HEK293T (cell line): ENCODE results near the gene FGGY.
"Not testable (repeated sequence)": the region's sequence is repeated elsewhere in the genome, so short reads cannot be mapped to it uniquely, and the experiment has no call there.

Source experiments
- CTCF ChIA-PET: fragments of 350-600 bp; formaldehyde crosslinking; extraction: SDS; loops from one replicate; lab custom pipeline; 2021; ENCODE audit warnings: antibody characterized with exemption, inconsistent platforms; lab: Yijun Ruan, JAX
- POLR2A ChIA-PET: fragments of 350-600 bp; formaldehyde crosslinking; extraction: SDS; loops from one replicate; lab custom pipeline; 2020; ENCODE audit warnings: antibody characterized with exemption, inconsistent platforms; lab: Yijun Ruan, JAX
- DNase-seq: peaks from one replicate; pipeline ENCODE4 v3.0.0; 2012; ENCODE audit warnings: mixed read lengths; ENCODE audit errors: extremely low spot score
- ARNT ChIP-seq: fragments of 450-650 bp; IDR thresholded peaks from 2 replicates; pipeline ENCODE4 v1.6.1; 2017; ENCODE audit warnings: mild to moderate bottlenecking
- CTBP1 ChIP-seq: fragments of 450-650 bp; IDR thresholded peaks from 2 replicates; pipeline ENCODE4 v1.6.1; 2016; ENCODE audit warnings: borderline replicate concordance
- FOXK2 ChIP-seq: fragments of 450-650 bp; IDR thresholded peaks from 2 replicates; pipeline ENCODE4 v1.6.1; 2016; ENCODE audit warnings: mild to moderate bottlenecking
- FOXM1 ChIP-seq: fragments of 450-650 bp; IDR thresholded peaks from 2 replicates; pipeline ENCODE4 v1.6.1; 2017; ENCODE audit warnings: mild to moderate bottlenecking, borderline replicate concordance
- HDGF ChIP-seq: fragments of 450-650 bp; IDR thresholded peaks from 2 replicates; pipeline ENCODE4 v1.6.1; 2017; ENCODE audit warnings: antibody characterized with exemption, borderline replicate concordance
- L3MBTL2 ChIP-seq: fragments of 450-650 bp; conservative IDR thresholded peaks from 2 replicates; pipeline ENCODE4 v1.6.1; 2016; ENCODE audit warnings: mild to moderate bottlenecking
- NFRKB ChIP-seq: fragments of 450-650 bp; IDR thresholded peaks from 2 replicates; pipeline ENCODE4 v1.6.1; 2016; ENCODE audit warnings: mild to moderate bottlenecking, moderate library complexity
- SP1 ChIP-seq: fragments of 450-650 bp; IDR thresholded peaks from 2 replicates; pipeline ENCODE4 v1.6.1; 2017
- SUZ12 ChIP-seq: fragments of 450-650 bp; IDR thresholded peaks from 2 replicates; pipeline ENCODE4 v1.6.1; 2016; ENCODE audit warnings: mild to moderate bottlenecking
- TARDBP ChIP-seq: fragments of 450-650 bp; IDR thresholded peaks from 2 replicates; pipeline ENCODE4 v1.6.1; 2016
- ZNF384 ChIP-seq: fragments of 450-650 bp; IDR thresholded peaks from 2 replicates; pipeline ENCODE4 v1.6.1; 2016
- TF ChIP-seq, protein P1 (sequence below): fragments of 450-650 bp; IDR thresholded peaks from 2 replicates; pipeline ENCODE4 v1.6.1; 2016

The FGGY gene, protein sequence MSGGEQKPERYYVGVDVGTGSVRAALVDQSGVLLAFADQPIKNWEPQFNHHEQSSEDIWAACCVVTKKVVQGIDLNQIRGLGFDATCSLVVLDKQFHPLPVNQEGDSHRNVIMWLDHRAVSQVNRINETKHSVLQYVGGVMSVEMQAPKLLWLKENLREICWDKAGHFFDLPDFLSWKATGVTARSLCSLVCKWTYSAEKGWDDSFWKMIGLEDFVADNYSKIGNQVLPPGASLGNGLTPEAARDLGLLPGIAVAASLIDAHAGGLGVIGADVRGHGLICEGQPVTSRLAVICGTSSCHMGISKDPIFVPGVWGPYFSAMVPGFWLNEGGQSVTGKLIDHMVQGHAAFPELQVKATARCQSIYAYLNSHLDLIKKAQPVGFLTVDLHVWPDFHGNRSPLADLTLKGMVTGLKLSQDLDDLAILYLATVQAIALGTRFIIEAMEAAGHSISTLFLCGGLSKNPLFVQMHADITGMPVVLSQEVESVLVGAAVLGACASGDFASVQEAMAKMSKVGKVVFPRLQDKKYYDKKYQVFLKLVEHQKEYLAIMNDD

DNA sequence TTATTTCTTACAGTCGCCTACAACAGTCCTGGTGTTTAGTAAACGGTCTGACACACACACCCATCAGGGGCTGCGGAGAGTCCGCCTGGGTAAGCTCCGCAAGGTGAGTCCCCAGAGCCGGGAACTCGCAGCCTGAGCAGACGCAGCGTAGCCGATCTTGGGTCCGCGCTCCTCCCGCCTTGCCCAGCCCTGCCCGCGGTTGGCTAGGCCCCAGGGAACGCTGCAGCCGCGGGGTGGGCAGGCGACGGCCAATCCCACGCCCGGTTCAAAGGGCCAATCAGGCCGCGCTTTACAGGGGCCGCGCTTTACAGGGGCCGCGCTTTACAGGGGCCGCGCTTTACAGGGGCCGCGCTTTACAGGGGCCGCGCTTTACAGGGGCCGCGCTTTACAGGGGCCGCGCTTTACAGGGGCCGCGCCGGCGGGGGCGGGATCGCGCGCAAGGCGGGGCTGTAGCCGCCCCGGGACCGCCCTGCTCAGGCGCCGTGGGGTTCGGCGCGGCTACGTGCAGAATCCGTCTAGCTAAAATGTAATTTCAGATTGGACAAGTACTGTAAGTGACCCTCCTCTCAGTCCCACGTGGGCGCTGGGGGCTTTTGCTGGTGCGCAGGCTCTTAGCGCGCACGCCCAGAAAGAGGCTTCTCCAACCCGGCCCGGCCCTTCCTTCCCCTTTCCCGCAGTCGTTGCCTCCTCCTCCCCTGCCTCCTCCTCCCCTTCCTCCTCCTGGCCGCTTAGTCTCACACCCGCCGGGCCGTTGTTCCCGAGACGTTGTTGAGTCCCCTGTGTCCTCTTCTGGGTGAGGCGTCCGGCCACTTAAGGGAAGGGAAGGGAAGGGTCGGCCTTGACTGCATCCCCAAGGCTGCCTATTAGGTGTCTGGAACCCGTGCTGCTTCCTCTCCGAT, at the start of gene FGGY:
TSS of gene FGGY (plus strand) at position 737 of the 899 bp plus-strand sequence. CDS start 24,456 bp downstream, outside the sequence.
- POLR2A ChIA-PET: interaction anchor here (0.6 to 1.6 kb wide), 11 partner anchors 10 to 513 kb away, joined by 3 to 6 read pairs (median 3); partner anchors contain the start of gene JUN
- TF ChIP-seq FOXK2 (no peak), ARNT (no peak), ZNF384 (no peak), L3MBTL2 (peak; percentile 72), TARDBP (no peak)
- TF ChIP-seq, protein P1, sequence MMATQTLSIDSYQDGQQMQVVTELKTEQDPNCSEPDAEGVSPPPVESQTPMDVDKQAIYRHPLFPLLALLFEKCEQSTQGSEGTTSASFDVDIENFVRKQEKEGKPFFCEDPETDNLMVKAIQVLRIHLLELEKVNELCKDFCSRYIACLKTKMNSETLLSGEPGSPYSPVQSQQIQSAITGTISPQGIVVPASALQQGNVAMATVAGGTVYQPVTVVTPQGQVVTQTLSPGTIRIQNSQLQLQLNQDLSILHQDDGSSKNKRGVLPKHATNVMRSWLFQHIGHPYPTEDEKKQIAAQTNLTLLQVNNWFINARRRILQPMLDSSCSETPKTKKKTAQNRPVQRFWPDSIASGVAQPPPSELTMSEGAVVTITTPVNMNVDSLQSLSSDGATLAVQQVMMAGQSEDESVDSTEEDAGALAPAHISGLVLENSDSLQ: peak; percentile 18; the same call in 1 of the 2 replicates
- DNase-seq: peak; percentile 98
- CTCF ChIA-PET: interaction anchor here (1.4 kb wide), 1 partner anchor 403 kb away, joined by 3 read pairs; no protein-coding TSS in a partner anchor

DNA sequence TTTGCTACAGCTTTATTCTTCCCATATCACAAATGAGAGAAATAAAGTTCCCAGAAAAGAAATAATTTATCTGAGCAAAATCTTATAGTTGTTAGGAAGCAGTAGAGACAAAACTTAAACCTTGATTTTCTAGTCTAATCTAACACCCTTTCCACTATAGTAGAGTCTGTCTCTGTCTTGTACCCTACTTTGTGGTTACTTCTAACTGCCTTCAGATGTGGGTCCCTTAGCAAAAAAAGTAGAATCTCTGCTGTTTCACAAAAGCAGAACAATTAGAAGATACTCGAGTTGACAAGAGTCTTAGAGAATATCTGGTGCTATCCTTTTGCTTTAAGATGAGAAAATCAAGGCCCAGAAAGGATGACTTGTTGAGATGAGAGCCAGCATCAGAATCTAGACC, 48.1 kb upstream of the FGGY start:
- CTCF ChIA-PET: no interaction called here
- POLR2A ChIA-PET: no interaction called here
- DNase-seq: no peak
- TF ChIP-seq NFRKB (no peak), L3MBTL2 (no peak), SUZ12 (no peak), HDGF (no peak), FOXM1 (no peak)
- TF ChIP-seq, protein P1: no peak

DNA sequence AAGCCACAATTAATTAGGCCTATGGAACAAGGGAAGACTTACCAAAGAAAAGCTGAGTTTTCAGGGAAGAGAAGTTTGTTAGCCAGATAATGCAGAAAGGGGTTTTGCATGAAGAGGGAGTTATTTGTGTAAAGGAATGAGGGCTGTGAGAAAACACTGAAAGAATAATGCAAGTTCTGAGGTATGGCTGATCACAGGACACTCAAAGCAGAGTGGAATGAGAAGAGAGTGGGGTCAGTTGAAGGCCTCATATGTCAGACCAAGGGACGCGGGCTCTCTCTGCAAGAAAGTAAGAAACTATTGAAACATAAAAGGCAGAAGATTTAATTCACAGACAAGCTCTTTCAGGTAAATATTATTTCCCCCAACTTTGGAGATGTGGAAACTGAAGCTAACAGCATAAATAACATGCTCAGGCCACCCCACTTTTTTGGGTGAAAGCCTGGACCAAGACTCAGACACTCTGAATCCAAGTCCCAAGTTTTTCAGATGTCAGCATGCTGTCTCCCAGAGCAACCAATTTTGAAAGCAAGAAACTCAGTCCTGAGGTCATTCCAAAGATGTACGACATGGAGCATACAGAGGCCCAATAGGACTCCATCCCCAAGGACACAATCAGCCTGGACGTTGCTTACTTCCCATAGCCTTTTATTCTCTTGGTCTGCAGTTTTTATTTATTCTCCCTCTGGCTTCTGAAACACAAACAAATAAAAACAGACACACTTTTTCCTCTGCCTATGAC, 47.3 kb upstream of the FGGY start:
- TF ChIP-seq, protein P1: no peak
- TF ChIP-seq FOXM1 (no peak), SP1 (no peak), L3MBTL2 (no peak)
- ChIA-PET POLR2A (interaction anchor here (1.0 kb wide), 1 partner anchor 460 kb away, joined by 3 read pairs; no protein-coding TSS in a partner anchor), CTCF (no interaction called here)
- DNase-seq: no peak

DNA sequence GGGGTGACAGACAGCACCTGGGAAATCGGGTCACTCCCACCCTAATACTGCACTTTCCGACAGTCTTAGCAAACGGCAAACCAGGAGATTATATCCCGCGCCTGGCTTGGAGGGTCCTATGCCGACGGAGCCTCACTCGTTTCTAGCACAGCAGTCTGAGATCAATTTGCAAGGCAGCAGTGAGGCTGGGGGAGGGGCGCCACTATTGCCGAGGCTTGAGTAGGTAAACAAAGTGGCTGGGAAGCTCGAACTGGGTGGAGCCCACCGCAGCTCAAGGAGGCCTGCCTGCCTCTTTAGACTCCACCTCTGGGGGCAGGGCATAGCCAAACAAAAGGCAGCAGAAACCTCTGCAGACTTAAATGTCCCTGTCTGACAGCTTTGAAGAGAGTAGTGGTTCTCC, 45.8 kb upstream of the FGGY start:
- POLR2A ChIA-PET, CTCF ChIA-PET, DNase-seq: not testable (repeated sequence)

DNA sequence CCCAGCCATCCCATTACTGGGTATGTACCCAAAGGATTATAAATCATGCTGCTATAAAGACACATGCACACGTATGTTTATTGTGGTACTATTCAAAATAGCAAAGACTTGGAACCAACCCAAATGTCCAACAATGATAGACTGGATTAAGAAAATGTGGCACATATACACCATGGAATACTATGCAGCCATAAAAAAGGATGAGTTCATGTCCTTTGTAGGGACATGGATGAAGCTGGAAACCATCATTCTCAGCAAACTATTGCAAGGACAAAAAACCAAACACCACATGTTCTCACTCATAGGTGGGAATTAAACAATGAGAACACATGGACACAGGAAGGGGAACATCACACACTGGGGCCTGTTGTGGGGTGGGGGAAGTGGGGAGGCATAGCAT, 40.5 kb upstream of the FGGY start:
- POLR2A ChIA-PET, CTCF ChIA-PET: not testable (repeated sequence)

DNA sequence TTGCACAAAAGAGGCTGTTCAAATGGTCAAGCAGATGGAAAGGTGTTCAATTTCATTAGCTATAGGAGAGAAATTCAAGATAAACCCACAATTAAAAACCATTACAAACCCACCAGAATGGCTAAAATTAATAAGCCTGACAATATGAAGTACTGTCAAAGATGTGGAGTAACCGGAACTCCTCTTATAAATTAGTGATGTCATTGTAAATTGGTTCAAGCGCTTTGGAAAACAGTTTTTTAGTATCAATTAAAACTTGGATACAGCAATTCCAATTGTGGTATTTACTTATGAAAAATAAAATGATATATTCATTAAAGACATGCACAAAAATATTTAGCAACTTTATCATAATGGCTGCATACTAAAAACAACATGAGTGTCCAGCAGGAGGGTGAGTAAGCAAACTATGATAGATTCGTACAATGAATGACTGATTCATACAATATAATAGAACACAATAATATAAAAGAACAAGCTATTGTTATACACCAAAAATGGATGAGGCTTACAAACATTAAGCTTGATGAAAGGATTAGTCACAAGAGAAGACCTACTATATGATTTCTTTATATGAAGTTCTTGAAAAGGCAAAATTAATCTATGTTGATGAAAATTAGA, 38.4 kb upstream of the FGGY start:
- TF ChIP-seq SP1 (no peak), ZNF384 (no peak), FOXM1 (no peak), CTBP1 (no peak), FOXK2 (no peak)
- TF ChIP-seq, protein P1: no peak
- DNase-seq: no peak
- ChIA-PET CTCF (no interaction called here), POLR2A (no interaction called here)

More for the DNA sequence above, 40.5 kb upstream of the FGGY start:
- DNase-seq: not testable (repeated sequence)
